H9 (cell line): ENCODE results near the gene ZNF469. TPM values are rescaled to one million over a fixed set of nuclear protein-coding genes. Genes with fewer than 3 reads are reported as not detected.

Experiments
- DNase-seq: peaks from one replicate; pipeline ENCODE4 v3.0.0-alpha.2; 2017
- H2AFZ ChIP-seq: one replicate; pipeline ENCODE4 v1.6.1; 2013; ENCODE audit warnings: mild to moderate bottlenecking, low read length, control low read depth, moderate library complexity
- H2AK5ac ChIP-seq: 2 replicates; pipeline ENCODE4 v1.6.1; 2013; ENCODE audit warnings: low read length, control low read depth, mixed read lengths; ENCODE audit not compliant: insufficient read length
- H2BK120ac ChIP-seq: one replicate; pipeline ENCODE4 v1.6.1; 2013; ENCODE audit warnings: low read depth, mild to moderate bottlenecking, low read length, control low read depth, inconsistent platforms; ENCODE audit not compliant: poor library complexity, severe bottlenecking
- H2BK12ac ChIP-seq: 2 replicates; pipeline ENCODE4 v1.6.1; 2013; ENCODE audit warnings: low read length, control low read depth, mixed read lengths, low read depth; ENCODE audit not compliant: insufficient read length
- H2BK15ac ChIP-seq: 2 replicates; pipeline ENCODE4 v1.6.1; 2013; ENCODE audit warnings: low read depth, low read length, control low read depth
- H2BK20ac ChIP-seq: one replicate; pipeline ENCODE4 v1.6.1; 2013; ENCODE audit warnings: low read depth, mild to moderate bottlenecking, low read length, control low read depth, inconsistent platforms; ENCODE audit not compliant: poor library complexity, severe bottlenecking
- H2BK5ac ChIP-seq: 2 replicates; pipeline ENCODE4 v1.6.1; 2013; ENCODE audit warnings: low read length, control low read depth, mixed read lengths; ENCODE audit not compliant: insufficient read length
- H3K14ac ChIP-seq: 2 replicates; pipeline ENCODE4 v1.6.1; 2013; ENCODE audit warnings: low read length, control low read depth; ENCODE audit not compliant: insufficient read depth
- H3K18ac ChIP-seq: 2 replicates; pipeline ENCODE4 v1.6.1; 2013; ENCODE audit warnings: low read depth, mild to moderate bottlenecking, mixed read lengths, low read length, control low read depth; ENCODE audit not compliant: insufficient read length
- H3K23ac ChIP-seq: 2 replicates; pipeline ENCODE4 v1.6.1; 2013; ENCODE audit warnings: low read length, control low read depth, mixed read lengths, low read depth; ENCODE audit not compliant: insufficient read length
- H3K23me2 ChIP-seq: 2 replicates; pipeline ENCODE4 v1.6.1; 2013; ENCODE audit warnings: low read depth, mild to moderate bottlenecking, mixed read lengths, low read length, control low read depth; ENCODE audit not compliant: insufficient read length, poor library complexity, severe bottlenecking
- H3K27ac ChIP-seq: 2 replicates; pipeline ENCODE4 v1.5.1; 2013; ENCODE audit warnings: low read length, control low read depth, mixed read lengths, low read depth; ENCODE audit not compliant: insufficient read length
- H3K27me3 ChIP-seq: 2 replicates; pipeline ENCODE4 v1.6.1; 2013; ENCODE audit warnings: low read length, control low read depth, inconsistent platforms; ENCODE audit not compliant: insufficient read depth
- H3K4ac ChIP-seq: 2 replicates; pipeline ENCODE4 v1.6.1; 2013; ENCODE audit warnings: low read depth, mild to moderate bottlenecking, control low read depth, inconsistent platforms, low read length, moderate library complexity
- H3K4me1 ChIP-seq: 2 replicates; pipeline ENCODE4 v1.6.1; 2013; ENCODE audit warnings: low read length, control low read depth, inconsistent platforms; ENCODE audit not compliant: insufficient read depth
- H3K4me2 ChIP-seq: 2 replicates; pipeline ENCODE4 v1.6.1; 2013; ENCODE audit warnings: low read length, control low read depth, mixed read lengths; ENCODE audit not compliant: insufficient read length, insufficient read depth
- H3K56ac ChIP-seq: 2 replicates; pipeline ENCODE4 v1.6.1; 2013; ENCODE audit warnings: low read depth, mild to moderate bottlenecking, mixed read lengths, low read length, control low read depth; ENCODE audit not compliant: insufficient read length
- H3K79me1 ChIP-seq: 2 replicates; pipeline ENCODE4 v1.6.1; 2013; ENCODE audit warnings: low read depth, mild to moderate bottlenecking, moderate library complexity, low read length, control low read depth, inconsistent platforms; ENCODE audit not compliant: insufficient read depth, poor library complexity, severe bottlenecking
- H3K79me2 ChIP-seq: 2 replicates; pipeline ENCODE4 v1.6.1; 2013; ENCODE audit warnings: low read length, control low read depth, inconsistent platforms; ENCODE audit not compliant: insufficient read depth
- H3K9ac ChIP-seq: 2 replicates; pipeline ENCODE4 v1.6.1; 2013; ENCODE audit warnings: low read length, control low read depth, mixed read lengths; ENCODE audit not compliant: insufficient read length; ENCODE audit errors: extremely low read depth
- H3K9me3 ChIP-seq: one replicate; pipeline ENCODE4 v1.6.1; 2013; ENCODE audit warnings: low read depth, low read length, inconsistent platforms; ENCODE audit not compliant: control insufficient read depth
- H3T11ph ChIP-seq: one replicate; pipeline ENCODE4 v1.6.1; 2013; ENCODE audit warnings: mild to moderate bottlenecking, low read length, control low read depth, inconsistent platforms
- H4K20me1 ChIP-seq: one replicate; pipeline ENCODE4 v1.6.1; 2013; ENCODE audit not compliant: control insufficient read depth, insufficient read length, insufficient read depth
- H4K5ac ChIP-seq: 2 replicates; pipeline ENCODE4 v1.6.1; 2013; ENCODE audit warnings: low read depth, mild to moderate bottlenecking, mixed read lengths, low read length, control low read depth; ENCODE audit not compliant: insufficient read length
- H4K8ac ChIP-seq: replicated peaks from 2 replicates; pipeline ENCODE4 v1.6.1; 2013; ENCODE audit warnings: low read length, control low read depth, mixed read lengths, low read depth; ENCODE audit not compliant: insufficient read length
- H4K91ac ChIP-seq: 2 replicates; pipeline ENCODE4 v1.6.1; 2013; ENCODE audit warnings: low read depth, mild to moderate bottlenecking, moderate library complexity, mixed read lengths, low read length, control low read depth; ENCODE audit not compliant: insufficient read length
- H3K27ac Mint-ChIP-seq, 3 experiments: 2 replicates in 2 of 3; 3 replicates in 1 of 3; pipeline ENCODE4 v1.8.0; 2020 to 2021; ENCODE audit warnings: mixed read lengths in 3 of 3, mild to moderate bottlenecking in 1 of 3, moderate library complexity in 1 of 3
- H3K27me3 Mint-ChIP-seq: 2 replicates; pipeline ENCODE4 v1.8.0; 2021; ENCODE audit warnings: low read depth, mild to moderate bottlenecking, moderate library complexity, mixed read lengths
- H3K36me3 Mint-ChIP-seq, 3 experiments: 2 replicates in 2 of 3; 3 replicates in 1 of 3; pipeline ENCODE4 v1.8.0; 2020 to 2021; ENCODE audit warnings: low read depth in 3 of 3, mixed read lengths in 3 of 3; ENCODE audit not compliant: insufficient read depth in 1 of 3
- H3K4me1 Mint-ChIP-seq, 2 experiments: 2 replicates each; pipeline ENCODE4 v1.8.0; 2020; ENCODE audit warnings: mixed read lengths in 2 of 2
- H3K4me3 Mint-ChIP-seq, 2 experiments: 2 replicates in 1 of 2; 3 replicates in 1 of 2; pipeline ENCODE4 v1.8.0; 2020 to 2021; ENCODE audit warnings: mild to moderate bottlenecking in 2 of 2, mixed read lengths in 2 of 2, moderate library complexity in 1 of 2
- H3K9me3 Mint-ChIP-seq, 2 experiments: 2 replicates in 1 of 2; 3 replicates in 1 of 2; pipeline ENCODE4 v1.8.0; 2020; ENCODE audit warnings: mild to moderate bottlenecking in 2 of 2, mixed read lengths in 2 of 2, moderate library complexity in 1 of 2
- CTCF ChIP-seq: fragments of 200-600 bp; sonication (generic); conservative IDR thresholded peaks from 3 replicates; pipeline ENCODE4 v1.8.0; 2021; ENCODE audit warnings: antibody characterized with exemption, mild to moderate bottlenecking
- whole genome bisulfite sequencing: extraction: QIAGEN DNeasy Blood & Tissue Kit; methylation state at CpG from one replicate; pipeline ENCODE4 v1.1.7; 2013; ENCODE audit warnings: missing lambda C conversion rate, low lambda C conversion rate, mixed read lengths; ENCODE audit not compliant: insufficient read length; ENCODE audit errors: extremely low coverage; 5-methylcytosine and 5-hydroxymethylcytosine counted together
- total RNA-seq: library from RNA; stranded (reverse); gene quantifications from 2 replicates; pipeline ENCODE4 v1.2.1, GENCODE V29; 2021

ZNF469 gene
- total RNA-seq, 1 experiment from 2014 or later, result 4.4 TPM

GRCh38 chr16:88380099-88380498, 2.7 kb upstream of the ZNF469 start:
- no peak overlapping the region for H3K56ac ChIP-seq
- H3K23me2 ChIP-seq, result peaks cover 2% of the 10 kb centered on the region
- no peaks in the 10 kb centered on the region for H3K9me3 ChIP-seq
- no peak overlapping the region for H3K14ac ChIP-seq
- H2BK20ac ChIP-seq, result no peak overlapping the region
- H2BK12ac ChIP-seq, result no peak overlapping the region
- no peak overlapping the region for H3K27ac Mint-ChIP-seq
- H3K4me3 Mint-ChIP-seq, result no peak overlapping the region
- no peaks in the 10 kb centered on the region for H3K79me1 ChIP-seq
- H3K4me2 ChIP-seq, result no peak overlapping the region
- H3K27ac ChIP-seq, result no peak overlapping the region
- no CpG with 5 or more reads among the region's 7 CpGs for WGBS
- H4K8ac ChIP-seq, result no peak overlapping the region
- H3K9me3 Mint-ChIP-seq, result no peaks in the 10 kb centered on the region
- H3K79me2 ChIP-seq, result no peaks in the 10 kb centered on the region
- no peak overlapping the region for H4K5ac ChIP-seq
- H2BK120ac ChIP-seq, result no peak overlapping the region
- TF ChIP-seq CTCF, result no peak
- no peaks in the 10 kb centered on the region for H3K36me3 Mint-ChIP-seq
- no peak overlapping the region for H3K9ac ChIP-seq
- H2AFZ ChIP-seq, result no peak overlapping the region
- H3K4ac ChIP-seq, result no peak overlapping the region
- peaks cover 12% of the 10 kb centered on the region in 2 experiments for H3K4me1 Mint-ChIP-seq
- no peak overlapping the region for H2AK5ac ChIP-seq
- H3T11ph ChIP-seq, result no peak overlapping the region
- peaks cover 3% of the 10 kb centered on the region; the same call in 1 of the 2 replicates for H3K4me1 ChIP-seq
- no peak overlapping the region for H2BK5ac ChIP-seq
- H3K27me3 ChIP-seq, result peaks cover 13% of the 10 kb centered on the region; the same call in 1 of the 2 replicates
- DNase-seq, result no peak
- H4K20me1 ChIP-seq, result no peaks in the 10 kb centered on the region
- no peak overlapping the region for H4K91ac ChIP-seq
- H3K23ac ChIP-seq, result no peak overlapping the region
- no peak overlapping the region for H3K18ac ChIP-seq
- no peak overlapping the region for H2BK15ac ChIP-seq
- peaks cover 24% of the 10 kb centered on the region for H3K27me3 Mint-ChIP-seq
